ENCODE data around the gene UBXN10. TPM values are rescaled to one million over a fixed set of nuclear protein-coding genes. Genes with fewer than 3 reads are reported as not detected.

The UBXN10 gene
- total RNA-seq, 1 donor from 2014 or later: 0.04 TPM

GRCh38 chr1:20242890-20243479 is 57.1 kb downstream of the UBXN10 start:
- no peak for ATAC-seq

Other genes starting within 250 kb of the UBXN10 start
- 10.9 TPM for gene PLA2G2A, start 206.5 kb upstream of the UBXN10 start, total RNA-seq
- 0.52 TPM for gene PLA2G5, start 115.9 kb upstream of the UBXN10 start, total RNA-seq
- gene PLA2G2D, start 66.6 kb upstream of the UBXN10 start, total RNA-seq: 0.20 TPM
- gene PLA2G2F, start 46.8 kb upstream of the UBXN10 start, total RNA-seq: 0.04 TPM
- 0.48 TPM for gene PLA2G2C, start 422 bp downstream of the UBXN10 start, total RNA-seq
- not detected for gene VWA5B1, start 104.8 kb downstream of the UBXN10 start, total RNA-seq